HFFc6 (cell line): ENCODE results near the gene CNTFR. TPM values are rescaled to one million over a fixed set of nuclear protein-coding genes. Genes with fewer than 3 reads are reported as not detected.

Experiments
- DNase-seq: peaks from one replicate; pipeline ENCODE4 v3.0.0-alpha.2; 2018
- H3K27ac Mint-ChIP-seq: 2 replicates; pipeline ENCODE4 v1.8.0; 2020; ENCODE audit warnings: mild to moderate bottlenecking, mixed read lengths
- H3K27me3 Mint-ChIP-seq: 2 replicates; pipeline ENCODE4 v1.8.0; 2021; ENCODE audit warnings: mild to moderate bottlenecking, moderate library complexity, mixed read lengths; ENCODE audit not compliant: insufficient read depth
- H3K36me3 Mint-ChIP-seq: 2 replicates; pipeline ENCODE4 v1.8.0; 2021; ENCODE audit warnings: low read depth, mixed read lengths
- H3K4me1 Mint-ChIP-seq: 2 replicates; pipeline ENCODE4 v1.8.0; 2020; ENCODE audit warnings: low read depth, mixed read lengths
- H3K4me3 Mint-ChIP-seq: 2 replicates; pipeline ENCODE4 v1.8.0; 2020; ENCODE audit warnings: mild to moderate bottlenecking, moderate library complexity, mixed read lengths
- H3K9me3 Mint-ChIP-seq: 2 replicates; pipeline ENCODE4 v1.8.0; 2020; ENCODE audit warnings: mild to moderate bottlenecking, mixed read lengths
- CTCF ChIP-seq: fragments of 200-600 bp; sonication (generic); IDR thresholded peaks from 2 replicates; pipeline ENCODE4 v1.5.0; 2021; ENCODE audit warnings: antibody characterized with exemption, mild to moderate bottlenecking
- total RNA-seq, 6 experiments: library from RNA; stranded (reverse); fragmentation: NEBNext Ultra II Directional; extraction: Animal tissue kit (Norgen Biotek cat#: 25700); gene quantifications; 2 replicates in 1 of 6; 3 replicates in 5 of 6; pipeline ENCODE4 v1.2.3, GENCODE V29; 2021

CNTFR gene
- total RNA-seq, 6 experiments from 2014 or later: not detected

GRCh38 chr9:34578241-34579103 is 11.1 kb downstream of the CNTFR start:
- no peak overlapping the region for H3K27ac Mint-ChIP-seq
- H3K36me3 Mint-ChIP-seq: no peaks in the 10 kb centered on the region

GRCh38 chr9:34577400-34578240 is 11.9 kb downstream of the CNTFR start:
- H3K36me3 Mint-ChIP-seq: no peaks in the 10 kb centered on the region
- no peak for DNase-seq
- no peaks in the 10 kb centered on the region for H3K4me1 Mint-ChIP-seq
- H3K27ac Mint-ChIP-seq: no peak overlapping the region
- H3K9me3 Mint-ChIP-seq: no peaks in the 10 kb centered on the region
- TF ChIP-seq CTCF: no peak
- H3K27me3 Mint-ChIP-seq: peaks cover 41% of the 10 kb centered on the region
- H3K4me3 Mint-ChIP-seq: no peak overlapping the region

More at GRCh38 chr9:34578241-34579103, 11.1 kb downstream of the CNTFR start:
- Mint-ChIP-seq H3K4me3 (no peak overlapping the region), H3K9me3 (no peaks in the 10 kb centered on the region), H3K4me1 (no peaks in the 10 kb centered on the region), H3K27me3 (peaks cover 41% of the 10 kb centered on the region)
- DNase-seq: no peak
- TF ChIP-seq CTCF: no peak

- H3K27ac Mint-ChIP-seq: no peak overlapping the region
- TF ChIP-seq CTCF: no peak
- no peak overlapping the region for H3K4me3 Mint-ChIP-seq
- no peaks in the 10 kb centered on the region for H3K36me3 Mint-ChIP-seq
- H3K27me3 Mint-ChIP-seq: peaks cover 40% of the 10 kb centered on the region
- H3K9me3 Mint-ChIP-seq: no peaks in the 10 kb centered on the region
- no peaks in the 10 kb centered on the region for H3K4me1 Mint-ChIP-seq
- DNase-seq: no peak
Observed at GRCh38 chr9:34576597-34577399, 12.7 kb downstream of the CNTFR start.

- Mint-ChIP-seq H3K9me3 (no peaks in the 10 kb centered on the region), H3K36me3 (no peaks in the 10 kb centered on the region), H3K4me3 (no peak overlapping the region), H3K4me1 (no peaks in the 10 kb centered on the region), H3K27ac (no peak overlapping the region), H3K27me3 (peaks cover 41% of the 10 kb centered on the region)
- no peak for DNase-seq
- no peak for TF ChIP-seq CTCF
Observed at GRCh38 chr9:34575862-34576596, 13.5 kb downstream of the CNTFR start.

GRCh38 chr9:34575241-34575640 is 14.3 kb downstream of the CNTFR start:
- no peaks in the 10 kb centered on the region for H3K9me3 Mint-ChIP-seq
- DNase-seq: no peak
- no peak overlapping the region for H3K4me3 Mint-ChIP-seq
- no peaks in the 10 kb centered on the region for H3K4me1 Mint-ChIP-seq
- TF ChIP-seq CTCF: no peak
- no peaks in the 10 kb centered on the region for H3K36me3 Mint-ChIP-seq
- no peak overlapping the region for H3K27ac Mint-ChIP-seq
- peaks cover 39% of the 10 kb centered on the region for H3K27me3 Mint-ChIP-seq
